Hepatocyte (in vitro differentiated cells): ENCODE results near the gene DIAPH2. TPM values are rescaled to one million over a fixed set of nuclear protein-coding genes. Genes with fewer than 3 reads are reported as not detected.

Experiments used
- DNase-seq: peaks from one replicate; pipeline ENCODE4 v3.0.0-alpha.2; 2016; ENCODE audit warnings: low spot score
- H2AFZ ChIP-seq: fragments of 200-600 bp; sonication (generic); 2 replicates; pipeline ENCODE4 v1.6.0; 2016; ENCODE audit warnings: antibody characterized with exemption, mild to moderate bottlenecking
- H3K27ac ChIP-seq: fragments of 200-600 bp; sonication (generic); 2 replicates; pipeline ENCODE4 v1.5.1; 2016; ENCODE audit warnings: mild to moderate bottlenecking
- H3K27me3 ChIP-seq: fragments of 200-600 bp; sonication (generic); 2 replicates; pipeline ENCODE4 v1.6.1; 2016
- H3K36me3 ChIP-seq: fragments of 200-600 bp; sonication (generic); replicated peaks from 2 replicates; pipeline ENCODE4 v1.5.1; 2016; ENCODE audit warnings: low read depth; ENCODE audit not compliant: insufficient read depth
- H3K4me1 ChIP-seq: fragments of 200-600 bp; sonication (generic); 2 replicates; pipeline ENCODE4 v1.5.1; 2016; ENCODE audit warnings: mild to moderate bottlenecking, moderate library complexity; ENCODE audit not compliant: insufficient read depth
- H3K4me2 ChIP-seq: fragments of 200-600 bp; sonication (generic); 2 replicates; pipeline ENCODE4 v1.6.0; 2016
- H3K4me3 ChIP-seq: fragments of 200-600 bp; sonication (generic); 2 replicates; pipeline ENCODE4 v1.5.1; 2016; ENCODE audit warnings: mild to moderate bottlenecking
- H3K79me2 ChIP-seq: fragments of 200-600 bp; sonication (generic); 2 replicates; pipeline ENCODE4 v1.6.0; 2017; ENCODE audit warnings: mild to moderate bottlenecking
- H3K9me2 ChIP-seq: fragments of 200-600 bp; sonication (generic); replicated peaks from 2 replicates; pipeline ENCODE4 v1.6.0; 2017; ENCODE audit warnings: mild to moderate bottlenecking; ENCODE audit not compliant: insufficient read depth
- H3K9me3 ChIP-seq: fragments of 200-600 bp; sonication (generic); 2 replicates; pipeline ENCODE4 v1.5.1; 2016; ENCODE audit warnings: low read depth, mild to moderate bottlenecking
- H4K20me1 ChIP-seq: fragments of 200-600 bp; sonication (generic); 2 replicates; pipeline ENCODE4 v1.6.0; 2016; ENCODE audit warnings: mild to moderate bottlenecking; ENCODE audit not compliant: insufficient read depth, poor library complexity, severe bottlenecking
- CTCF ChIP-seq: fragments of 200-600 bp; sonication (generic); IDR thresholded peaks from 2 replicates; pipeline ENCODE4 v1.5.1; 2016; ENCODE audit warnings: antibody characterized with exemption, mild to moderate bottlenecking; ENCODE audit not compliant: poor library complexity
- EZH2 ChIP-seq: fragments of 200-600 bp; sonication (generic); IDR thresholded peaks from 2 replicates; pipeline ENCODE4 v1.6.1; 2016; ENCODE audit warnings: antibody characterized with exemption, mild to moderate bottlenecking, borderline replicate concordance
- EZH2phosphoT487 ChIP-seq: fragments of 200-600 bp; sonication (generic); IDR thresholded peaks from one replicate; pipeline ENCODE4 v1.6.1; 2018; ENCODE audit warnings: antibody characterized with exemption, mild to moderate bottlenecking, low read depth, moderate library complexity; ENCODE audit not compliant: unreplicated experiment, severe bottlenecking
- WGBS: methylation state at CpG from one replicate; pipeline ENCODE4 v1.1.6; 2016; ENCODE audit warnings: low lambda C conversion rate; ENCODE audit errors: missing lambda C conversion rate; 5-methylcytosine and 5-hydroxymethylcytosine counted together
- polyA plus RNA-seq: library from polyadenylated mRNA; unstranded; fragments of >200 nt; fragmentation: Nextera tagmentation; extraction: Ambion mirVana; gene quantifications from 2 replicates; pipeline ENCODE4 v1.2.1, GENCODE V29; 2016
- total RNA-seq: library from RNA; depleted of rRNA; stranded (reverse); fragments of >200 nt; gene quantifications from 2 replicates; pipeline ENCODE4 v1.2.3, GENCODE V29; 2014

DIAPH2 gene
- total and polyA plus RNA-seq, 2 experiments from 2014 or later, result 14.8 to 32.4 TPM

- DNase-seq, result no peak
- Histone ChIP-seq H3K4me1 (no peaks in the 10 kb centered on the region), H3K9me3 (no peaks in the 10 kb centered on the region), H4K20me1 (no peaks in the 10 kb centered on the region), H3K4me2 (no peak overlapping the region), H3K4me3 (no peak overlapping the region), H3K27me3 (no peaks in the 10 kb centered on the region), H3K9me2 (no peaks in the 10 kb centered on the region), H3K36me3 (no peaks in the 10 kb centered on the region), H2AFZ (no peak overlapping the region), H3K27ac (no peak overlapping the region), H3K79me2 (no peaks in the 10 kb centered on the region)
- 86% methylated on average over 2 of the region's 2 CpGs for WGBS
- TF ChIP-seq EZH2phosphoT487 (no peak), CTCF (no peak), EZH2 (no peak)
Measured at GRCh38 chrX:97374266-97374665, 689.6 kb downstream of the DIAPH2 start.

GRCh38 chrX:97380200-97380599, 695.6 kb downstream of the DIAPH2 start:
- no peak for DNase-seq
- Histone ChIP-seq H3K4me3 (no peak overlapping the region), H3K4me1 (no peaks in the 10 kb centered on the region), H3K9me3 (no peaks in the 10 kb centered on the region), H3K27ac (no peak overlapping the region), H3K79me2 (no peaks in the 10 kb centered on the region), H3K27me3 (no peaks in the 10 kb centered on the region), H2AFZ (no peak overlapping the region), H3K9me2 (no peaks in the 10 kb centered on the region), H4K20me1 (no peaks in the 10 kb centered on the region), H3K4me2 (no peak overlapping the region), H3K36me3 (no peaks in the 10 kb centered on the region)
- TF ChIP-seq CTCF, result no peak
- no peak for TF ChIP-seq EZH2phosphoT487
- no peak for TF ChIP-seq EZH2

- Histone ChIP-seq H4K20me1 (no peaks in the 10 kb centered on the region), H3K9me3 (no peaks in the 10 kb centered on the region), H3K9me2 (no peaks in the 10 kb centered on the region), H3K79me2 (no peaks in the 10 kb centered on the region), H3K4me2 (no peak overlapping the region), H2AFZ (no peak overlapping the region), H3K4me1 (no peaks in the 10 kb centered on the region), H3K27ac (no peak overlapping the region), H3K36me3 (no peaks in the 10 kb centered on the region), H3K27me3 (no peaks in the 10 kb centered on the region), H3K4me3 (no peak overlapping the region)
- TF ChIP-seq EZH2, result no peak
- no peak for TF ChIP-seq CTCF
- TF ChIP-seq EZH2phosphoT487, result no peak
- no peak for DNase-seq
- 98% methylated on average over 3 of the region's 3 CpGs for WGBS
Measured at GRCh38 chrX:97384685-97385084, 700.0 kb downstream of the DIAPH2 start.

GRCh38 chrX:97387004-97387403, 702.4 kb downstream of the DIAPH2 start:
- H3K9me2 ChIP-seq, result no peaks in the 10 kb centered on the region
- H3K27me3 ChIP-seq, result no peaks in the 10 kb centered on the region
- no peaks in the 10 kb centered on the region for H3K9me3 ChIP-seq
- no peak overlapping the region for H2AFZ ChIP-seq
- H3K27ac ChIP-seq, result no peak overlapping the region
- H3K36me3 ChIP-seq, result no peaks in the 10 kb centered on the region
- no peaks in the 10 kb centered on the region for H3K79me2 ChIP-seq
- no peaks in the 10 kb centered on the region for H3K4me1 ChIP-seq
- DNase-seq, result no peak
- H3K4me2 ChIP-seq, result no peak overlapping the region
- no peak overlapping the region for H3K4me3 ChIP-seq
- TF ChIP-seq EZH2phosphoT487, result no peak
- no peak for TF ChIP-seq EZH2
- TF ChIP-seq CTCF, result no peak
- H4K20me1 ChIP-seq, result no peaks in the 10 kb centered on the region
